Stimulated activated CD8-positive, alpha-beta memory T cell treated with anti-CD3 and anti-CD28 coated beads, Interleukin-4, amount 100 ng/mL, for 48 hours (primary cell): Measurements from ENCODE around the gene RAB27A.
"Not testable (repeated sequence)": the region's sequence is repeated elsewhere in the genome, so short reads cannot be mapped to it uniquely, and the experiment has no call there.

ENCODE experiments used
- DNase-seq: peaks from one replicate; pipeline ENCODE4 v3.0.0-alpha.2; 2020

Gene RAB27A

GRCh38 chr15:55281517-55282228 lies 7.9 kb downstream of the RAB27A start:
- no peak for DNase-seq

- peak; percentile 57 for DNase-seq
Observed at GRCh38 chr15:55280589-55280988, 9.0 kb downstream of the RAB27A start.

GRCh38 chr15:55279746-55280351 lies 9.8 kb downstream of the RAB27A start:
- peak; percentile 70 for DNase-seq

- no peak for DNase-seq
Observed at GRCh38 chr15:55279100-55279745, 10.4 kb downstream of the RAB27A start.

DNA sequence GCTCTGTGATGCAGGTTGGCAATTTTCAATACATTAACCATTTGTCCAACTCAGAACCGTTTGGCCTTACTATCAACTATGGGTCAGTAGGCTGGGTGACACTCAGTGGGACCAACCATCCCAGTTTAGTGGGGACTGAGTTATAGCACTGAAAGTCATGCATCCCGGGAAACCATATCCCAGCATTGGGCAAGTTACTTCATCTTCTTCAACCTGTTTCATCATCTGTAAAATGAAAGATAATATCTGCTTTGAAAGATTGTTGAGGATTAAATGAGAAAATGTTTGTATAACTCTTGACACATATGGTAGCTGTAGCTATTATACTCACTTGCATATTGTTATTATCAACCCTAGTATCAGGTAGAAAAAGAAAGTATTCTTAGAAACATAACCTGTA lies 11.9 kb downstream of the RAB27A start:
- DNase-seq: no peak

DNA sequence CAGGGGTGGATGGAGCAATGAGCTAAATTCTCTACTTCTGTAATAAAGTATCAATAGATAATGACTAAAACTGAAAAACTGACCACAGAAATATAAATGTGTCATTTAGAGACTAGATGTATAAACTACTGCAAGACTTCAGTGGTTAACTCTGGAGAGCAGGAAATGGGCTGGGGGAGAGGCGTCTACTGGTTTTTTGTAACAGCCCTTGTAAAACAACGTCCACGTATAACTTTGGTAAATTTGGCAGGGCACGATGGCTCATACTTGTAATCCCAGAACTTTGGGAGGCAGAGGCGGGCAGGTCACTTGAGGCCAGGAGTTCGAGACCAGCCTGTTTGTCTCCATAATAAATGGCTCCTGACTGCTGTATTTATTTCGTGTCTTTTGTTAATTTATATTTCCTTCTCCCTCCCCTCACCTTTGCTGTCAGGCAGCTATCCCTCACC lies 12.5 kb downstream of the RAB27A start:
- DNase-seq: peak; percentile 72

- no peak for DNase-seq
Observed at GRCh38 chr15:55276324-55276723, 13.3 kb downstream of the RAB27A start.

DNA sequence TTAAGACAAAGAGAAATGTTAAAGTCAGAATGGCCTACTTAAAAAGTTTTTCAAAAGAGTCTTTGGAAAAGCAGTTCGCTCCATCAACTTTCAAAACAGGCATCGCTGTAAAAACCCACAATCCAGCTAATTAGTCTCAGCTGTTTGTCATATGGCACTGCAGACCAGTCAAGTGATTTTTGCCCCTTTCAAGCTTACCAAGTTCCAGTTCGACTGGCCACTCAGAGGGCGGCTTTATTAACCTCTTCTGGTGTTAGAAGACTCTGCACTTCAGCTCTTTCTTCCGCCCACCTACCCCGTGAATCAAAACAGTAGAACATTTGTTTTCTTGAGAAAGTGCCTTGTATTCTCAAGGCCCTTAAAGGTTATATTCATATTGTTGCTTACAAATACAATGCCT lies 19.3 kb downstream of the RAB27A start:
- DNase-seq: no peak

DNA sequence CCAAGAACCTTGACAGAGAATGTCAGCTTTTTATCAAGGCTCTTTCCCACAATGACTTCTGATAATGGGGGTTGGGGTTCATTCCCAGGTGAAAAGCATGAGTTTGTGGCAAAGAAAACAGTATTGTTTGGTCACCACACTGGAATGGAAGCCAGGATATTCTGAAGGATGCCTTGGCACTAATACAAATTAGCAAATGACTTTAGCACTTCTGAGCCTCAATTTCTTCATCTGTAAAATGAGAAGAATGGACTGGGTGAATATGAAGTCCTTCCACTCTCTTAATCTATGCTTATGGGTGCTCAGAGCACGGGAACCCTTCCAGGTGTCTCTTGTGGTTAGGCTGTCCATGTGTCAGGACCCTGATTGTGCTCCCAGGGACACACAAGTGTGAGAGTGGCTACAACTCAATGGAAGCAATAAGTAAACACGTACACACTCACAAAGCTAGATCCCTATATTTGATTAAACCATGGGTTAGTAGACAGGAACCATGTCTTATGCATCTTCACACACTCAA lies 21.4 kb downstream of the RAB27A start:
- no peak for DNase-seq

DNA sequence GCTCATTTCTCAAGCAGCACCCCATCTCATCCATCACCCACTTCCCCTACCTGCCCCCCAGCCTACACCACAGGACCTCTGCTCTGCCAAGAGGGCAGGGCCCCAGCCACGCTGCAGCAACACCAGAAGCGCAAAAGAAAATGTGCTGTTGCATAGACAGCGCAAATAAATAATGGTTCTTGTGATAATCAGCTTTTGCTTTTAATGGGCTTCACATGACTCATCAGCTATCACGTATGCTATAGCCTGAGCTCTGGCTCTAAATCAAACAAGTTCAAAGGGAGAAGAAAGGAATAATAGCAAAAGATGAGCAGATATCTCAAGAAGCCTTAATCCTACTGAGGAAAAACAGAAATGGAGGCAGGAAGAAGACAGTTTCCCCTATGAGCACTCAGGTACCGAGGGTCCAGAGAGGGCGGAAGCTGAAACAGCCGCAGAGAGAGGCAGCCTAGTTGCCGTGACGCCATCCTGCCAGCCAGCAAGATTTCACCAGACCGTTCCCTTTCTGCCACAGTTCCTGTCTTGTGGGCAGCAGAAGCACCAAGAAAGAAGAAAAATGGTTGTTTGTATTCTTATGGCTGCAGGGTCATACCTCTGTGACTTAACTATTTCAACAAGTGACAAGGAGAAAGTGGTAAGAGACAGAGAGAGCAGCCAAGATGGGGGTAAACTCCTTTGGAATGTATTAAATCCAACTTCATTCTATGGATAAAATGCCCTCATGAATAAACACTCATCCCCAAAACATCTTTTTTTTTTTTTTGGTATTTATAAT lies 22.0 kb downstream of the RAB27A start:
- peak; percentile 79 for DNase-seq

GRCh38 chr15:55266547-55266946 lies 23.1 kb downstream of the RAB27A start:
- no peak for DNase-seq

DNA sequence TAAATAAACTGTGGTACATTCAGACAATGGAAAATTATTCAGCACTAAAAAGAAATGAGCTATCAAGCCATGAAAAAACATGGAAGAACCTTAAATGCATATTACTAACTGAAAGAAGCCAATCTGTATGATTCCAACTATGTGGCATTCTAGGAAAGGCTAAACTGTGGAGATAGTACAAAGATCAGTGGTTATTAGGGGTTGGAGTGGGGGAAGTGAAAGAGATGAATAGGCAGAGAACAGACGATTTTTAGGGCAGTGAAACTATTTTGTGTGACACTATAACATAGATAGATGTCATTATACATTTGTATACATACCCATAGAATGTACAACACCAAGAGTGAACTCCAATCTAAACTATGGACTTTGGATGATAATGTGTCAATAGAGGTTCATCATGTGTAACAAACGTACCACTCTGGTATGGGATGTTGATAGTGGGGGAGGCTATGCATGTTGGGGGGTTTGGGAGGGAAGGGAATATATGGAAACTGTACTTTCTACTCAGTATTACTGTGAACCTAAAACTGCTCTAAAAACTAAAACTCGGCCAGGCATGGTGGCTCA lies 29.0 kb downstream of the RAB27A start:
- no peak for DNase-seq

GRCh38 chr15:55257938-55258337 lies 31.7 kb downstream of the RAB27A start:
- DNase-seq: no peak

DNA sequence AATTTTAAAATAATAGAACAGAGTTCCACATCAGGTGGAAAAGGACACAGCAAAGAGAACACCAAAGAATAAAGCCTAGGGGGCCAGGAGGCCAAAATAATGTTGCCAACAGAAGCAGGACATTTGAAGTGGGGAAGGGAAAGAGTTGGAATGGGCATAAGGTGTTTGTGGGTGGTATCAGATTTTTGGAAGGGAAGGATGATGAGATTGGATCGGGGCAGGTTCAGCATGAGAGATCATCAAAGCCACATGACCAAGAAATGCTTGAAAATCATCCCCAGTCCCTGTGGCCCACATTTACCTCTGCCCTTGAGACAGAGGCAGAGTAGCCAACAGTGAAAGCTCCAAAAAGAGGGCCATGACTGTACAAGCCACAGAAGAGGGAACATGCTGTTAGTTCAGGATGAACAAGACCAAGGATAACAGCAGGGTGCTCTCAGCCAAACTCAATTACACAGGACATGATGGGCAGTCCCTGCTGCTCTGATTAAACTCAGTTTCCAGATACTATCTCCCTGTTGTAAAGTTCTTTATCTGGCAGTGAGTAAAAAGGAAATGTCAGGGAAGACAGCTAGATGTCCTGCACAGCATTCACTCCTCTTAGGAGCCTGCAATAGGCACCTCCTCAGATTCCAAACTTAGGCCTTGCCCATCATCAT lies 32.5 kb downstream of the RAB27A start:
- DNase-seq: no peak

- no peak for DNase-seq
Observed at GRCh38 chr15:55256281-55257011, 33.2 kb downstream of the RAB27A start.

DNA sequence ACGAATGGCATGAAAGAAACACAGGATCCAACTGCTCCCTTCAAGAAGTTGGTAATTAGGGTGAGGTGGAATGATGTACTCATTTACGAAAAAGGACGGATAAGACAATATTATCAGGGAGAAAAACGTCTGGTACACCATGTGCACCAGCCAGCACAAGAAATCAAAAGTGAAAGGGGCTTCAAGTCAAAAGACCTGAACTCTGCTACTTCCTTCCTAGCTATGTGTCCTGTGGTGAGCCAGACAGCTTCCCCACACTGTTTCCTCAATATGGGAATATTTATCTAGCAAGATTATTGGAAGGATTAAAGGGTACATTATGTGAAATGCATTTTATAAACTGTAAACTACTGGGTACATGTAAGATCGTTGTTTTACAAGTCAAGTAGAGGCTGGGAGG lies 33.9 kb downstream of the RAB27A start:
- no peak for DNase-seq

- DNase-seq: no peak
Observed at GRCh38 chr15:55254916-55255679, 34.5 kb downstream of the RAB27A start.

DNA sequence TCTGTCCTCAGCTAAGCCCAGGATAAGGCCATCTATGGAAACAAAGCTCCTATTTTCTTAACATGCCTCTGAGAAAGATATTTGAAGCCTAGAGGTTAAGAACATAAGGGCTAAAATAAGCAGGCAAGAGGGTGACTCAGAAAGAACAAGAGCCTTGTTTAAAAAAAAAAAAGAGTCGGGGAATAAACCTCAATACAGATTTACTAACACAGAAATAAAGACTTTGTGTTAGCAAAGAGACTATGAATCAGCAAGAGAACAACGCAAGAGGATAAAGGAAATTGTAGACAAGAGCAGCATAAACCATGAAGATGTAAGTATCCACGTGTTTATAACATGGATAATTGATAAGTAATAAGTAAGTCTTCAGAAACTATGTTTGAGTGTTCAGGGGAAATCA lies 36.0 kb downstream of the RAB27A start:
- no peak for DNase-seq

DNA sequence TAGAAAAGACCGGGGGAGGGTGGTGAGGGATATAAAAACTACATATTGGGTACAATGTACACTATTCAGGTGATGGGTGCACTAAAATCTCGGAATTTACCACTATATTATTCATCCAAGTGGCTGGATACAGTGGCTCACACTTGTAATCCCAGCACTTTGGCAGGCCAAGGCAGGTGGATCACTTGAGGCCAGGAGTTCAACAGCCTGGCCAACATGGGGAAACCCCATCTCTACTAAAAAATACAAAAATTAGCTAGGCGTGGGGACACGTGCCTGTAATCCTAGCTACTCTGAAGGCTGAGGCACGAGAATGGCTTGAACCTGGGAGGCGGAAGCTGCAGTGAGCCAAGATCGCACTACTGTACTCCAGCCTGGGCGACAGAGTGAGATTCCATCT lies 37.4 kb downstream of the RAB27A start:
- DNase-seq: not testable (repeated sequence)

- no peak for DNase-seq
Observed at GRCh38 chr15:55250941-55251340, 38.7 kb downstream of the RAB27A start.

- no peak for DNase-seq
Observed at GRCh38 chr15:55250392-55250791, 39.2 kb downstream of the RAB27A start.
